ENCODE measurements around the gene NR6A1.
"Not testable (repeated sequence)": the region's sequence is repeated elsewhere in the genome, so short reads cannot be mapped to it uniquely, and the experiment has no call there.

Gene NR6A1

GRCh38 chr9:124776618-124776953 lies 5.5 kb upstream of the NR6A1 start:
- no peak for DNase-seq

- peak; percentile 91 for DNase-seq
These were observed 3.2 kb upstream of the NR6A1 start for GRCh38 chr9:124774129-124774978.

- DNase-seq, result no peak
These were observed 2.5 kb upstream of the NR6A1 start for GRCh38 chr9:124773473-124774128.

GRCh38 chr9:124772877-124773276 lies 1.8 kb upstream of the NR6A1 start:
- not testable (repeated sequence) for DNase-seq

- peak; percentile 85 for DNase-seq
These were observed 962 bp upstream of the NR6A1 start for GRCh38 chr9:124771867-124772679.

- DNase-seq, result peak; percentile 64
These were observed 621 bp downstream of the NR6A1 start for GRCh38 chr9:124770359-124771020.

- peak; percentile 57 for DNase-seq
These were observed 1.4 kb downstream of the NR6A1 start for GRCh38 chr9:124769549-124770358.

- DNase-seq, result no peak
These were observed 2.2 kb downstream of the NR6A1 start for GRCh38 chr9:124768750-124769548.

- no peak for DNase-seq
These were observed 2.8 kb downstream of the NR6A1 start for GRCh38 chr9:124768334-124768733.

GRCh38 chr9:124767821-124768220 lies 3.3 kb downstream of the NR6A1 start:
- no peak for DNase-seq

GRCh38 chr9:124766815-124767554 lies 4.1 kb downstream of the NR6A1 start:
- peak; percentile 14 for DNase-seq

GRCh38 chr9:124766326-124766725 lies 4.8 kb downstream of the NR6A1 start:
- DNase-seq, result no peak

GRCh38 chr9:124765439-124765835 lies 5.7 kb downstream of the NR6A1 start:
- DNase-seq, result peak; percentile 67

GRCh38 chr9:124764774-124765438 lies 6.2 kb downstream of the NR6A1 start:
- DNase-seq, result peak; percentile 25

- no peak for DNase-seq
These were observed 8.5 kb downstream of the NR6A1 start for GRCh38 chr9:124762633-124763032.

GRCh38 chr9:124761710-124762109 lies 9.4 kb downstream of the NR6A1 start:
- no peak for DNase-seq

- no peak for DNase-seq
These were observed 9.9 kb downstream of the NR6A1 start for GRCh38 chr9:124761196-124761595.

- no peak for DNase-seq
These were observed 10.4 kb downstream of the NR6A1 start for GRCh38 chr9:124760719-124761118.

GRCh38 chr9:124759327-124759726 lies 11.8 kb downstream of the NR6A1 start:
- no peak for DNase-seq

- no peak for DNase-seq
These were observed 12.4 kb downstream of the NR6A1 start for GRCh38 chr9:124758691-124759090.

All from NCI-H82 (cell line).